CD4-positive, alpha-beta T cell treated with Interleukin-4 for 1 hour (primary cell): ENCODE measurements around the gene FYCO1.
A peak's percentile ranks its signal among the peaks of the same experiment; 100 is the strongest.

Experiments
- DNase-seq, 2 donors: peaks; one replicate each; pipeline ENCODE4 v3.0.0-alpha.2; 2020 to 2022

Gene FYCO1

DNA sequence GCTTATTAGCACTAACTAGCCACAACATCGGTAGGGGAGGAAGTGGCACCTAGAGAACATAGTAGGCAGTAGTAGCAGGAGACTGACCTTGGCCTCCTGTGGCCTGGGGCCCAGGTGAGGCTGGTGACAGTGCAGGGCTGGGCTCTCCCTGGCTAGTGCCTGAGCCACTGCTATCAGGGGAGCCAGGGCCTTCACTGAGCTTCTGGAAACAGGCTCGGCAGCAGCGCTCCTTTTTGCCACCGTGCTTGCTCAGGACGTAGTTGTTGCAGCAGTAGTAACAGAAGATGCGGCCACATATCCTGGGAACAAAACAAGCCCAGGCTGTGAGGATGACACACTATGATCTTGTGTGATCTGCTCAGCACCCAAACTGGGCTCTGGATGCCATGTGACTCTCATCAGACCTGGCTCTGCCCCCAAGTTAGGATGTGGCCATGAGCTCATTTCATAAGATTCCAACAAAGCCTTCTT lies 37.3 kb downstream of the FYCO1 start:
- no peak for DNase-seq

DNA sequence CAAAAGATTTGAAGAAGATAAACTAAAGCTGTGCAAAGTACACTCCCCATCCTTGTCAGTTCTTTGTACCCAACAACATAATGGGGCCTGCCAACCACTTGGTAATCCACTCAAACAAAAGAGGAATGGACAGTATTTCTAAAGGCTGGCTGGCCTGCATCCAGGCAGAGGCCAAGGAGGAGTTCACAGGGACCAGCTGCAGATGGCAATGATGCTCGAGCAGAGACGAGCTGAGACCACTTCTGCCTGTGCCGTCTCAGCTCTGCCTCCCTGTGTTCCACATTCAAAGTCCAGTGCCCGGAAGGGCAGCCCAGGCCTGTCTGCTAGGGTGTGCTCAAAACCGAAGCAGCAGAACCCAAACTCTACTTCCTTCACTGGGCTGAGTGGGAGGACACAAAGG lies 38.0 kb downstream of the FYCO1 start:
- no peak for DNase-seq

DNA sequence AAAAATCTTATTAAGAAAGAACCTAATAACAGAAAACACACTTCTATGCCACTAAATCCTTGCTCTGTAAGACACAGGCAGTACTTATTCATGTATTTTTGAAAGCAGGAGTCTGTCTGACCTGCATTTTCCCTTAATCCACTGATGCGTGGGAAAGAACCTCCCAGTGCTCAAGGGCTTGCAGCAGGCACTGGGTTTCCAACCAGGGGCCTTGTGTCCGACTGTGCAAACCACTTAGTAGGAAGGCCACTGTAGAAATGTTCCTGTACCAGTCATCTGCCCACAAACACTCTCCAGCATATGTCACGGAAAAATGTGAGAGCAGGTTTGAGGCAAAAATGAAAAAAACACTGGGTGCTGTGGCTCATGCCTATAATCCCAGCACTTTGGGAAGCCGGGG lies 39.9 kb downstream of the FYCO1 start:
- DNase-seq: no peak

DNA sequence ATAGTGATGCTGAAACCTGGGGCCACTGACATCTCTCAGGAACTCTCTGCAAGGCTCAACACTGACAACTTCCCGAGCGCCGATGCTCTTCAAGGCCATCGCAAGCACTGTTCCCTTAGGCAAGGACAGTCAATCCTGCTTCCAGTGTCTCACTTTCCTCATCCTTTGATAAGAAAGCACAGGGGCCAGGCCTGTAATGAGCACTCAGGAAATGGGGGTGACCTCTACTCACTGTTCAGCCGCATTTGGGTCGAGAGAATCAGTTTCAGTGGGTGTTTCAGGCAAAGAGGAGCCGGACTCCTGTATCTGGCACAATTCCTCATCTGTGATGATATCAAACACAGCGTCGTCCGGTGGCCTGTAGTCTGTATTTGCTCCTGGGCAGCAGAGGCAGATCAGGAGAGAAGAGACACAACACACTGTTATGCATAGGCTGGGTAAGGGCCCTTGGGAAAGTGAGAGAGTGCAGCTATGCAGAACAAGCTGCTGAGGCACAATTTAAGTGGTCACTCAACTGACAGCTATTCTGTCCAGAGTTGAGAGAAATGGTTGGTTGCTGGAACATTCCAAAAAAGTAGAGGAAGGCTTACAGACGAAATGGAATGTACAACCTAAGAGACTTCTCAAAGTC lies 40.5 kb downstream of the FYCO1 start:
- no peak for DNase-seq

DNA sequence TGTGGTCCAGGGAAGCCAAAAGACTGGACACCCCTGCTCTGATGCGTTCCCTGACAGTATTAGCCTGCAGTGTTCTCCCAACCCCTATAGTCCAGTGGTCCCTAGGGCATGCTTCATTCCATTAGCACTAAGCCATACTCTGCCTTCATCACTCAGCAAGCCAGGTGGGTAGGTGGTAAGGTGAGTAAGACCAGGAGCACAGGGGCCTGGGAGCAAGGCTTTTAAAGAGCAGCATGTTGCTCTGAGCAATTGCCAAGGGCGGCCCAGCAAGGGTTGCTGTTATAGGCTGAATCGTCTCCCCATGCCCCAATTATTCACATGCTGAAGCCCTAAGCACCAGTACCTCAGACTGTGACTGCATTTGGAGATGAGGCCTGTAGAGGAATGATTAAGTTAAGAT lies 41.3 kb downstream of the FYCO1 start:
- DNase-seq: no peak

DNA sequence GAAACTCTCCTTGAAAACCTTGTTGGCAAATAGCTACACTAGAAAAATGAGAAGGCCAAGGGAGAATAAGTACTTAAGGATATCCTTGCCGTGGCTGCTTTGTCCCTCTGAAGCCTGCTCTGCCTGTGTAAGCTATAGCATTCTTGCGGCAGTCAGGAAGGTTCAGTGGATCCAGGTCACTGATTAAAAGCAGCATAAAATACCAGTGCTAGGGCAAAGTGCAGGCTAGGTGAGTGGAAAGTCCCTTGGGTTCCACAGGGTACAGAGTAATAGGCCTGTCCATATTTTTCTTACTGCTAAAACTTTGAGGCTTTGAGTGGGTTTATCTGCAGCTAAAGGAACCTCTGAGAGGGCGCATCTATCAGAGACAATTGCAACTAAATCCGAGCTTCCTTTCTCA lies 42.1 kb downstream of the FYCO1 start:
- DNase-seq: no peak

DNA sequence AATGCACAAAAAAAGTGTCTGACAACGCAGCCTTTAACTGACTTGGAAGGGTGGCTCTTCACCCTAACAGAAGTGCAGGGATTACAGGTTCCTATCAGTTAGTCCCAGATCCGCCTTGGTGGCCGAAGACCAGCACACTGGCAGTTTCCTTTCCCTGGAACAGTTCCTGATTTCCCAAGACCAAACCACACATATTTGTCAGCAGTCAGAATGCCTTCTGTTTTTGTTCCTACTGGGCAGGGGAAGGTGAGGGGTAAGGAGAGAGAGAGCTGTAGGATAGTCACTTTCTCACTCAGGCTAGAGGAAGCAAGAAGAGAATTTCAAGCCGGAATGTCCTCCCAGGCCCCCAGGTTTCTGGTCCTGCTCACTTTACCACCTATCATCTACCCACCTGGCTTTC lies 43.2 kb downstream of the FYCO1 start:
- no peak for DNase-seq

DNA sequence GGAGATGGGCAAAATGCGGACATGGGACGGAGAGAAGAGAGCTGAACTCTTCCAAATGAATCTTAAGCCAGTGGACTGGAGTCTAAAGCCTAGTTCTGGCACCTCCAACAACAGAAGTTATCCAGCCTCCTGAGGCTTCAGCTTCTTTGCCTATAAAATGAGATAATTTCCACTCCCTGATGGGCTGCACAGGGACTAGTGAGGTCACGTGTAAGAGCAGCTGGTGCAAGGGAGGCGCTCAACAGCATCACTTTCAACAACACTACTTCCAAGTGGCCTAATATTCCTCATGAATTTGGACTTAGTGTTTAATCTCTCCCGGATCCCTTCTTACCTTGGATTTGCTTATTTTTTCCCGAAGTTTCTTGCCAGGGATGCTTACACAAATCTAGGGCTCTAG lies 43.7 kb downstream of the FYCO1 start:
- DNase-seq: no peak

DNA sequence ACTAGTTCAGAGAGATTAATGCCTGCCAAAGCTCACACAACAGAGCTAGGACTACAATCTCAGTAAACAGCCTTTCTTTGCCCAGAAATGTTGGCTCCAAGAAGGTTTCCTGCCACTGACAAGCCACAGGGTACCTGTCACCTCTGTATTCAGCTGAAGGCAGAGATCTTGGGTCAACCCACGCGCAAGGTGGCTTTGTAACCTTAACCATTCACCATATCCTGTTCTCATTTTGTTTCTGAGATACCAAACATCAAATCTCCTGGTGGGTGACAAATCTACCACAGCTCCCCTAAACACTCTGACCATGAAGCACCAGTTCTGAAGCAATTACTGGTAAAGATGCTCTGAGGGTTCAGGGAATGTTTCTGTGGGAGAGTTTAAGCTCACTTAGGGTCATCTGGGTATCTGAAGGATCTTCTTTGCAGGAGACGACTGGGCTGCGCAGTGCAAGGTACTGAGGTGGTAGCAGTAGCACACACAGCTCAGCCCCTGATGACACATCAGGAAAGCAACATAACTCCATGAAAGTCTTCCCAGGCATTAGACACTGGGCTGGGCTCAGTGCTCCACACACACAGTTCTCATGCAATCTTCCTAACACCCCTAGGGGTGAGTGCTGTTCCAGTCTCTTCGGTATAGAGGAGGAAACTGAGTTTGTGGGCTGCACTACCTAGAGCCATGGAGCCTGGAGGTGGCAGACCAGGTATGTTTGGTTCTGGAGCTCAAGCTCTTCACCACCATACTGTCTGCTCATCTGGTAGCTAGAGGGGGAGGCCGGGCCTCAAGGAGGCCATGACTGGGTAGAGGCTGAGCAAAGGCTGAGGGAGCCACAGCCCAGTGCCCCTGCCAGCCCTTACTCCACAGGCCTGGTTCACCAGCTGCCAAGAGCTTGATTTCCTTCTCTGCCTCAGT lies 44.7 kb downstream of the FYCO1 start:
- peak; percentile 22 to 54 for DNase-seq

DNA sequence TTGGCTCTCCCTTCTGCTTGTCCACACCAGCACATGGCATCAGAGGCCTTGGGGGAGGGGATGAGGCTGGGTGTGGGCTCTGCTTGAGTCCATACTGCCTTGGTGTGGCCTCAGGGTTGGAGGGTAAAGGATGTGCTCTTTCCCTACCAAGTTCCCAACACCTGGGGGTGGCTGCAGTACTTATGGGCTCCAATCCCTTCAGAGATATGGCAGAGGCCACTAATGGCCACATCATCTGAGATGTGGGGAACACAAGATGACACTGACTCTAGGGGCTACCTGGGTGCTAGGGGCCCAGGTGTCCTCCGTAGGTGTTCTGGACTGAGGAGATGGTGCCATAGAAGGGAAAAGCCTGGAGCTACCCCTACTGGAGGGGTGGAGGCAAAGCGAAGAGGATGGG lies 45.5 kb downstream of the FYCO1 start:
- DNase-seq: no peak

DNA sequence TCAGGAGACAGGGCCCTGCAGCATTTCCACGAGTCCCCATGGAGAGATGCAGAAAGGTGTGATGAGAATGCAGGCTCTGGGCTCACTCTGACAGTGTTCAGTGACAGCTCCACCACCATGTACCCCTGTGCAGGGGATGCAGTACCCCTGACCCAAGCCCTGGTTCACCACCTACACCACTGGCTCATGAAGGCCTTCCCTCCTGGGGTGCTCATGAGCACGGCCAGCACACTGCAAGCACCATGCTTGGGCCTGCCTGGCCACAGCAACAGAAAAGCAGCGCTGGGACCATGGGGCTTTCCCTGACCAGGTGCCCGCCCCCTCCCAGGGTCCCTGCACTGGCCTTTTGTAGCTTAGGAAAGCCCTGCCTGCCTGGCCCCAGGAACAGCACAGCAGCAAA lies 46.2 kb downstream of the FYCO1 start:
- DNase-seq: no peak

DNA sequence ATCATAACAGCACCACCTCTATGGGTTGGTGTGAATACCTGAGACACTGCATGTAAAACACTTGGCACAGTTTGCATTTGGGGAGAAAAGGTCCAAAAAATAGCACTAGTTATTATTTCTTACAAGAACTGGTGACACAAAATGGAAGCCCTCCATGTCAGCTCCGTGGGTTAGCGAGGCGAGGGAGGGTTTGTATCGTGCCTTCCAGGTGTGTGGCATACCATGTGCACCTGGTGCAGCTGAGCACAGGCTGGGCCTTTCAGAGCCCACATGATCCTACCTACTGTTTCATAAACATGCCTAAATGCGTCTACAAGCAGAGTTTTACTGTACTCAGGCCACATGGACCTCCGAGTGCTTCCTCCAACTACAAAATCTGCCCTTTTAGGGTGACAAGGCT lies 46.7 kb downstream of the FYCO1 start:
- DNase-seq: no peak

DNA sequence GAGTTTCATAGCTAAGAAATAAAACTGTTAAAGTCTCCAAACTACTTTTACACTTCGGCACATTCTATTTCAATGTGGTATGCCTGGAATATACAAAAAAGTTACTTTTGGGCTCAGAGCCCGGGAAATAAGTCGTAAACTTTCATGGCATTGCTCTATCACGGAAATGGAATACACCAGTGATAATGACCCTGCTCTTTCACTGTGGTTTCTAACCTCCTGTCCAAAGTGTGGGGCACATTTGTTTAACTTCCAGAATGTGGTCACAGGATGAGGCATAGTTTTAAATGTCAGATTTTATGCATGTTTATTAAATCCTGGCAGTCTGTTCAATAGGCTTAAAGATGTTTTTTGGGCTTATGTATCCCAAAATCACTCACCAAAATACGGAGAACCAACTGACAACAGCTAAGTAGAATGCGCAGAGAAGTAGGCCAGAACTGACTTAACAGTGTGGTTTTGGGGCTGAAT lies 47.3 kb downstream of the FYCO1 start:
- no peak for DNase-seq

DNA sequence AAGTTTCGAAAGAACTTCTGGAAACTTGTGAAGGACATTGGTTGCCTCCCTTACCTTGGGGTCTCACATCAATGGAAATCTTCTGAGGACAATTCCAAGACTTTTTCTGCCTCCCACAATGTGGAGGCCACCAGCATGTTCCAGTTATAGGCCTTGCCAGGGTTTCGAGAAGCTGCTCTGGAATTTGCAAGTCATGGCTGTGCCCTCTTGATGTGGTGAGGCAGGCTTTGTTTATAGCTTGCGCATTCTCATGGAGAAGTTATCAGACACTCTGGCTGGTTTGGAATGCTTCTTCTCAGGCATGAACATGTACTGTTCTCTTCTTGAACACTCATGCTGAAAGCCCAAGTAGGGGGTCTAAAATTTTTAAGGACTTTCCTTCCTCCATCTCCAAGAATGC lies 48.3 kb downstream of the FYCO1 start:
- DNase-seq: no peak

DNA sequence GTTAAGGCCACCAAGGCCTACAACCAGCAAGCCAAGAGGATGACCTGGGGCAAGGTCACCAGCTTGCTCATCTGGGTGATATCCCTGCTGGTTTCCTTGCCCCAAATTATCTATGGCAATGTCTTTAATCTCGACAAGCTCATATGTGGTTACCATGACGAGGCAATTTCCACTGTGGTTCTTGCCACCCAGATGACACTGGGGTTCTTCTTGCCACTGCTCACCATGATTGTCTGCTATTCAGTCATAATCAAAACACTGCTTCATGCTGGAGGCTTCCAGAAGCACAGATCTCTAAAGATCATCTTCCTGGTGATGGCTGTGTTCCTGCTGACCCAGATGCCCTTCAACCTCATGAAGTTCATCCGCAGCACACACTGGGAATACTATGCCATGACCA lies 48.7 kb downstream of the FYCO1 start:
- DNase-seq: no peak

DNA sequence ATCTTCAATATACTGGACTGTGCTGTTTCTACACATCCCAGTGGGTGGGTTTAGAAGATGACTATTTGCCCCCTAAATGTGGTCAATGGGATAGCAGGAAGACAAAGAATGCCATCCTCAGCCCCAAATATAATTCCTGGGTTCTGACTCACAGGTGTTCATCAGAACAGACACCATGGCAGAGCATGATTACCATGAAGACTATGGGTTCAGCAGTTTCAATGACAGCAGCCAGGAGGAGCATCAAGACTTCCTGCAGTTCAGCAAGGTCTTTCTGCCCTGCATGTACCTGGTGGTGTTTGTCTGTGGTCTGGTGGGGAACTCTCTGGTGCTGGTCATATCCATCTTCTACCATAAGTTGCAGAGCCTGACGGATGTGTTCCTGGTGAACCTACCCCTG lies 49.3 kb downstream of the FYCO1 start:
- peak in 1 of 2 donors; percentile 30 for DNase-seq

DNA sequence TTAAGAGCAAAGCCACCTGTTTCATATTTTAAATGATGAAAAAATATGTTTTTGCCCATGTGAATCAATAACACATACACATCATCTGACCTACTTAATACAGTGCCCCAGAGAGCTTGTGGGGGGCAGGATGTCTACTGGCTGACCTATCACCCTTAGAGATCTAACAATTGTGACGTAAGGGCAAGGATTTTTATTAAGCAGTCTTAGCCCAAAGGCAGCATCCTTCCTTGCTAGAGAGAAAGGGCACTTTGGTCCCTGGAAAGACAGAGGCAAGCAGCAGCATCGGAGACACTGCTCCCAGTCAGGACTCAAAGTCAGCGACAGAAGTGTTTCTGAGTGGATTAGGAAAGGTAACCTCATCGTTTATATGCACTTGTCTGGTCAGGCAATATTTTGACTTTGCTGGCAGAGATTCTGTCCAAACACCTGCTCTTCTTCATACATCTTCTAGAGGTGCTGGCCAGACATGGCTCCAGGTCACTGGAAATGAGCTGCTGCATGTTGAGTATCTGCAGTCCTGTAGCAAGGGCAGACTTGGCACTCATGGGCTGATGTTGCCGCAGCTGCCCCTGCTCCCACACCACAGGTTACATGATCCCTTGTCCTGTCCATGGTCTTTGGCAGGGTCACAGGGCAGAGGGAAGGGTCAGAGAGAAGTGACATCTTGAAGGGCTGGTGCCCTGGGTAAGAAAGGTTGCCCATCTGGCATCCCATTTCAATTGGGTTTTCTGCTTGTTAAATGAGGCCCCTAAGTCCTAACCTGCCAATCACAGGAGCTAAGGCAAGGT lies 50.6 kb downstream of the FYCO1 start:
- peak in 1 of 2 donors; percentile 60 for DNase-seq

DNA sequence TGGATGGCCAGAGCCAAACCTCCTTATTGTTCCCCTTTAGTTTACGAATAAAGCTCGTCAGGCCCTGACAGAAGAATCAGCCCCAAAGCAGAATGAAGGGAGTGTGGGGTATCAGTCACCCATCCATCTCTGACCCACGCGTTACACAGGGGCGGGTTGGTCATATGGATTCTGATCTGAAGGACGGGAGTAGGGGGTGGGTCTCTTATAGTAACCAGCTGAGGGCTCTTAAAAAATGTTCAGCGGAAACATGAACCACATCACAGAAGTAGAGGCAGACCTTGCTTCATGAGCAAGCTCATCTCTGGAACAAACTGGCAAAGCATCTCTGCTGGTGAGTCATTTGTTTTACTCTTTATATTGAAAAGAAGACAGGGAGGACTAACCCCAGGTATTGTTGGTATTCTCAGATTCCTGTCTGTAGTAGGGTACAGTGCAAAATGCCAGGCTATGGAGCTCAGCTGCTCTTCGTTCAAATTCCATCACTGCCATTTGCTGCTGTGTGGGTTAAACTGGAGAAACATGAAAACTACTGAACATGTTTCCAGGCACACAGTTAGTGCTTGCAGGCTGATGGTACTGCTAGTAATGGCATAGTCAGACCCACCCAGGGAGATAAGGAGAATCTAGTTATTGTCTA lies 52.3 kb downstream of the FYCO1 start, which contains the start of gene CXCR6:
CXCR6 (plus strand) TSS at position 258 of the 640 bp plus-strand sequence. CDS start 3,018 bp downstream, outside the sequence.
- peak in 1 of 2 donors; percentile 62 for DNase-seq

DNA sequence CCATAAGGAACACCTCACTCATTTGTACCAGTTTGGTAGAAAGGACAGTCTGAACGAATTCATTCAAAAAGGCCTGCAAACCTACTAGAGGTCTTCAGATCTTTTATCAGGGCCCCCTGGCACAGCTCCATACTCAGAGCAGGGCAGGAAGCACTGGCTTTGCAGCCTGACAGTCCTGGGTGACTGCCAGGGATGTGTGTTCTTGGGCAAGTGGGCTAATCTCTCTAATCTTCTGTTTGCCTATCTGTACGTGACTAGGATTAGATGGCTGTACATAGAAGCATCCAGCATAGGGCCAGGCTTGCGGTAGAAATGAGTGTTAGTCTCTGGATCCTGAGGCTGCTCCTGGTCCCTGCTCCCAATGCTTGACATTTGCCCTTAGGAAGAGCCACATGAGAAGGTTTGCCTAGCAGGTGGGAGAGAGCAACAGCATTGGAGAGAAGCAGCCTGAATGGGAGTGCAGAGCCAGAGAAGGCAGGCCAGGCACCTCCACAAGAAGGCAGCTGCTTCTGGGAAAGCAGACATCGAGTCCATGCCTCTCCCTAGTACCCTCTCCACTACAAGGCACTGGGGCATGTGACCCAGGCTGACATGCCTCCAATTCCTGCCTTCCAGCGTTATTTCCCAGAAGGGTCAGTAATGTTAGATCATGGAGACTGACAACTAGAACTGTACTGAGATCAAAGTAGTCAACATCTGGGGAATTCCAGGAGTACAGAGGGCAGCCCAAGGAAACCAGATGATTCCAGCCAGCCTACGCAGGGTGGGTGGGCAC lies 53.4 kb downstream of the FYCO1 start:
- no peak for DNase-seq

DNA sequence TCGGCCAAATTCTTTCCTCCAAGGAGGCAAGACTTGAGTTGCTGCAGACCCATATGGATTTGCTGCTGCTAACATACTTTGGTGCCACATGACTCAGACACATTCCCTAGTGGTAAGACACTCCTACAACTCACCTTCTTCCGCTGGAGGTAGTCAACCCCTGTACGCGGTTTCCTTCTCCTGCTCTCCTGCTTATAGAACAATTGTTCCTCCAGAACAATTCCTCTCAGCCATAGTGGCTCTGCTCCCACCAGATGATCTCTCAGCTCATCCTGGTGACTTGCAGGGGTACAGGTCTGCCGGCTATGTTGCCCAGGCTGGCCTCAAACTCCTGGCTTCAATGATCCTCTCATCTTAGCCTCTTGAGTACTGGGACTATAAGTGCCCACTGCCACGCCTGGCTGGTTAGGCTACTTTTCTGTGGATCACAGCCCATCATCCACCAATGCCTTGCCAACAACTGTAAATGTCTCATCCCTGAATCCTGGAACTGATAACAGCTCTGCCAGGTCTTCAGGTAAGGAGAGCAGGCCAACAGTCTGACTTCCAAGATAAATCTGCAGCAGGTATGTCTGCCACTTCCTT lies 54.8 kb downstream of the FYCO1 start:
- DNase-seq: no peak

DNA sequence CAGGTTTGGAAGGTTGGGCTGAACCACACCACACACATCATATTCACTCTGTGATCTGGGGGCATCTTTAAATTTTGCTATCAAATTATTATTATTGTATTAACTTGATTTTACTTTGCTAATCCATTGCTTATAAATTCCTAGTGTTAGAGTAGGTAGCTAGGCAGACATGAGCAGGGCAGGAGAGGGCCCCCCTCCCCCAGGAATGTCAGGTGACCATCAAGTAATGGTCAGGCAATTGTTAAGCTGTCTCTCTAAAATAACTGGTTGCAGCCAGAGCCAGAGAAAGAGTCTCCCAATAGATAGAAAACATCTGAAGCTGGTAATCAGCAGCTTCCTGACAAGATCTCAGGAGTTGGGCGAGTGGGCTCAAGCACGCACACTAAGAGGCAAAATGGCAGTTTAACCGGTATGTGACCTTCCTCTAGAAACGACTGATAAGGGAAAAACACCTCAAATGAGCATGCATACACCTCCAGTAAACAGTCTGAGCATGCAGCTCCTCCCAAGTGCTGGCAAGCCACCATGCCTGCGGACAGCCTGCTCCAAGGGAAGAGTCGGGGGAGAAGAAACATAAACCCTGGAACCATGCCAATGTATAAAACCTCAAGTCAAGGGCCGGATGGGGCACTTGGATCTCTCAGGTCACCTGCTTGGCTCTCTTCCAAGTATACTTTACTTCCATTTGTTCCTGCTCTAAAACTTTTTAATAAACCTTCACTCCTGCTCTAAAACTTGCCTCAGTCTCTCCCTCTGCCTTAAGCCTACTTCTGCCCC lies 55.4 kb downstream of the FYCO1 start:
- DNase-seq: no peak
